Natural killer cell treated with Interleukin-12 subunit alpha and Interleukin-12 subunit beta and Interleukin-15 and Interleukin-18, amount 100 ng/mL, for 72 hours (primary cell): Measurements from ENCODE around the gene TFF3. TPM values are rescaled to one million over a fixed set of nuclear protein-coding genes. Genes with fewer than 3 reads are reported as not detected.
"Not testable (repeated sequence)": the region's sequence is repeated elsewhere in the genome, so short reads cannot be mapped to it uniquely, and the experiment has no call there.

ENCODE experiments used
- ATAC-seq, 2 donors: fragments of 150-1000 bp; cut with Tn5 transposase in 1 of 2; sonication (Bioruptor Pico), chemical (Tn5 transposase) in 1 of 2; 2 replicates each; pipeline ENCODE4 v1.10.0; 2021
- DNase-seq: peaks from one replicate; pipeline ENCODE4 v3.0.0; 2022; ENCODE audit warnings: low spot score
- H3K27ac Mint-ChIP-seq, 2 donors: 1 replicate in 1 of 2; 2 replicates in 1 of 2; pipeline ENCODE4 v1.8.0; 2022; ENCODE audit warnings: mixed read lengths in 2 of 2, mild to moderate bottlenecking in 1 of 2, moderate library complexity in 1 of 2
- H3K27me3 Mint-ChIP-seq, 2 donors: 1 replicate in 1 of 2; 2 replicates in 1 of 2; pipeline ENCODE4 v1.8.0; 2022; ENCODE audit warnings: mixed read lengths in 2 of 2
- H3K36me3 Mint-ChIP-seq: one replicate; pipeline ENCODE4 v1.8.0; 2022; ENCODE audit warnings: mixed read lengths
- H3K4me1 Mint-ChIP-seq, 2 donors: 1 replicate in 1 of 2; 2 replicates in 1 of 2; pipeline ENCODE4 v1.8.0; 2022; ENCODE audit warnings: low read depth in 2 of 2, mixed read lengths in 2 of 2, mild to moderate bottlenecking in 1 of 2
- H3K4me3 Mint-ChIP-seq: one replicate; pipeline ENCODE4 v1.8.0; 2022; ENCODE audit warnings: mixed read lengths
- H3K9me3 Mint-ChIP-seq: 2 replicates; pipeline ENCODE4 v1.8.0; 2022; ENCODE audit warnings: mixed read lengths
- total RNA-seq, 2 donors: library from RNA; stranded (reverse); gene quantifications; one replicate each; pipeline ENCODE4 v1.2.3, GENCODE V29; 2022

Gene TFF3
- total RNA-seq, 2 donors from 2014 or later, result not detected

DNA sequence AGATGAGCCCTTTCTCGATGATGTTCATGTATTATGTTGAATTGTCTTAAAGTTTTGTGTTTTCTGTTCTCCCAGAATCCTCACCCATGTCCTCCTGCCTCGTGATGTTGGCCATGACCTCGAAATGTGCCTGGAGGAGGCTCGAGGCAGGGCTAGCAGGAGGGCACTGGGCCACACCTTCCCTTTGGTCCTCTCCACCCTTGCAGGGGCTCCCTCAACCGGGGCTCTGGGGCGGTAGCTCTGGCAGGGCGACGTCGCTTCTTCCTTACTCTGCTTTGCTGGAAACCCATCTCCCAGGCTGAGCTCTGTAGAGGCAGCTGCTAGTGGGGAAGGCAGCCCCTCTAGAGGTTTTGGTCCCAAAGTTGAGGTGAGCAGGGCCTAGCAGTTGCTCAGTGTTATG lies 14.3 kb downstream of the TFF3 start:
- Mint-ChIP-seq H3K36me3 (no peaks in the 10 kb centered on the region), H3K9me3 (no peaks in the 10 kb centered on the region), H3K4me3 (no peak overlapping the region), H3K4me1 (peaks cover 0 to 3% of the 10 kb centered on the region in 2 donors), H3K27me3 (peaks cover 0 to 4% of the 10 kb centered on the region in 2 donors), H3K27ac (no peak overlapping the region)
- ATAC-seq, result no peak
- no peak for DNase-seq

DNA sequence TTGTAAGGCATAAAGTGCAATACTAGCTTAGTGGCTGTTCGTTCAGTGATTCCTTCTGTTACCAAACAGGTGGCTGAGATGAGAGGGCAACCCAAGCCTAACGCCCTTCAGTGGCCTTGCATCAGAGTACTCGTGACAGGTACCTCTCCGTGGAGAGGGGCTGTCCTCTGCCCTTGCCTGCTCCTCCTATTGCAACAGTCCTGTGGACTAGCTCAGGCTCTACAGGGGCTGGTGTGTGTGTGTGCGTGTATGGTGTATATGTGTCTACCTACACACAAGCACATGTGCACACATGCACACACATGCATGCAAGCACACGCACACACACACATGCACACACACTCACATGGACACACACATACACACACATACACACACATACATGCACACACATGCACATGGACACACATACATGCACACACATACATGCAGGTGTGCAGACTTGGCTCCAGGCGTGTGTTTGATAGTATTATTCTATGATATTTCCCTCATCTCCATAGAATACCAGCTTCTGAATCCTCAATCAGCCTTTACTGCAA lies 15.1 kb downstream of the TFF3 start:
- peaks cover 0 to 3% of the 10 kb centered on the region in 2 donors for H3K4me1 Mint-ChIP-seq
- no peak for ATAC-seq
- no peaks in the 10 kb centered on the region for H3K36me3 Mint-ChIP-seq
- H3K9me3 Mint-ChIP-seq, result no peaks in the 10 kb centered on the region
- DNase-seq, result no peak
- H3K4me3 Mint-ChIP-seq, result no peak overlapping the region
- H3K27me3 Mint-ChIP-seq, result peaks cover 0 to 4% of the 10 kb centered on the region in 2 donors
- H3K27ac Mint-ChIP-seq, result no peak overlapping the region

GRCh38 chr21:42299324-42300044 lies 15.7 kb downstream of the TFF3 start:
- Mint-ChIP-seq H3K27me3 (peaks cover 0 to 6% of the 10 kb centered on the region in 2 donors), H3K4me1 (peaks cover 0 to 3% of the 10 kb centered on the region in 2 donors), H3K4me3 (no peak overlapping the region), H3K27ac (no peak overlapping the region), H3K36me3 (no peaks in the 10 kb centered on the region), H3K9me3 (no peaks in the 10 kb centered on the region)
- ATAC-seq (peak in 1 of 2 donors; percentile 36), DNase-seq (no peak)

DNA sequence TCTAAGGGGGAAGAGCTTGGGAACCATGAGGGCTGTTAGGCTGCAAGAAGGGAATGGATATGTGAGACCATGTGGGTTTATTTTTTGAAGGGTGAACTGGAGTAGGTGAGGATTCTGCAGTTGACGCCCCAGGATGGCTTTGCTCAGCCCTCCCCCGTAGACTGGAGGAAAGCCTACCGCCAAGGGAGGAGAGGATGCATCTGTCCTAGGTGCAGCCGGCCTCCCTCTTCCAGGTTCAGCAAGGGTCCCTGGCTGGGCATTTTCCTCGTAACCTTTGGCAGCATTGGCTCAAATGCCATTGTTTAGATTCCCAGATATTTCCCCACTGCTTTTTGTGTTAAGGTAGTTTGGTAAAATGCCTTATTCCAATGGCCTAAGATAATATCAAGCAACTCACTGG lies 16.6 kb downstream of the TFF3 start:
- Mint-ChIP-seq H3K27me3 (peaks cover 0 to 2% of the 10 kb centered on the region in 2 donors), H3K36me3 (no peaks in the 10 kb centered on the region), H3K27ac (no peak overlapping the region), H3K4me3 (no peak overlapping the region), H3K4me1 (peaks cover 0 to 3% of the 10 kb centered on the region in 2 donors), H3K9me3 (no peaks in the 10 kb centered on the region)
- DNase-seq (no peak), ATAC-seq (no peak)

DNA sequence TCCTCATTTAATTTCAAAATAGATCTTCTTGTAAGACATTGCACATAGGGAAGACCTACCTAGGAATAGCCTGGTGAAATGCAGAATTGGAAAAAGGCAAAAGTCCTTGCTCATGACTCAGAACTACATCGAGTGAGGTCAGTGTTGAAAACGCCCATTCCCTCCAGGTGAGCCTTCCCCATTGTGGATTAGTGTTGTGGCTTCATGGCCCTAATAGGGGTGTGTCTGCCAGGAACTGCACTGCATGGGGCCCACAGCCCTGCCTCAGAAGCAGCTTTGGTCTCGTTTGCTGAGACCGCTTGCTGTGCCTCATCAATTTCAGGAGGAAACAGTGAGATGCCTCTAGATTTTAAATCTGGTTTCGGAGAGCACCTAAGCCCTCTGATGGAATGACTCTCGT lies 17.0 kb downstream of the TFF3 start:
- Mint-ChIP-seq H3K27me3 (peaks cover 0 to 2% of the 10 kb centered on the region in 2 donors), H3K4me3 (no peak overlapping the region), H3K4me1 (peaks cover 0 to 3% of the 10 kb centered on the region in 2 donors), H3K9me3 (no peaks in the 10 kb centered on the region), H3K27ac (no peak overlapping the region), H3K36me3 (no peaks in the 10 kb centered on the region)
- ATAC-seq (no peak), DNase-seq (no peak)

DNA sequence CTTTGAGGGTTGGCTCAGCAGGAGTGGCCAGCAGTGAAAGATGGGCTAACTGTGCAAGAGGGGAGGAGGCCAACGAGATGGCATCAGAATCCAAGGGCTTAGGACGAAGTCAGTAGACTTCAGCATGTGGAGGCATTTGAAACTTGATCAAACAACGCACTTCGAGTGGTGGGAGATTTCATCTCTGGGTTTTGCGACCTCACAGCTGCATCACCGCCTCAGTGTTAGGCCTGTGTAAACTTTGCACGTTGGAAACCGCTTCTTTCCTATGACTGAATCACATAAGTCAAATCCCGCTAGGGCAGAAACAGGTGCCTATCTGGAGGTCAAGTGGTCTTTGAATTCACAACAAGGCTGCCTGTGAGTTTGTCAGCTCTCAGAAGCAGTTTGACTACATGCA lies 17.8 kb downstream of the TFF3 start:
- Mint-ChIP-seq H3K9me3 (no peaks in the 10 kb centered on the region), H3K27ac (no peak overlapping the region), H3K36me3 (no peaks in the 10 kb centered on the region), H3K4me3 (no peak overlapping the region), H3K27me3 (peaks cover 0 to 2% of the 10 kb centered on the region in 2 donors), H3K4me1 (peaks cover 0 to 3% of the 10 kb centered on the region in 2 donors)
- ATAC-seq (no peak), DNase-seq (no peak)

GRCh38 chr21:42296501-42296900 lies 18.7 kb downstream of the TFF3 start:
- Mint-ChIP-seq H3K27ac (no peak overlapping the region), H3K36me3 (no peaks in the 10 kb centered on the region), H3K27me3 (peaks cover 0 to 2% of the 10 kb centered on the region in 2 donors), H3K4me1 (peaks cover 0 to 3% of the 10 kb centered on the region in 2 donors), H3K4me3 (no peak overlapping the region), H3K9me3 (no peaks in the 10 kb centered on the region)
- DNase-seq (no peak), ATAC-seq (no peak)

- no peaks in the 10 kb centered on the region for H3K9me3 Mint-ChIP-seq
These were observed 19.4 kb downstream of the TFF3 start for GRCh38 chr21:42295845-42296244.

DNA sequence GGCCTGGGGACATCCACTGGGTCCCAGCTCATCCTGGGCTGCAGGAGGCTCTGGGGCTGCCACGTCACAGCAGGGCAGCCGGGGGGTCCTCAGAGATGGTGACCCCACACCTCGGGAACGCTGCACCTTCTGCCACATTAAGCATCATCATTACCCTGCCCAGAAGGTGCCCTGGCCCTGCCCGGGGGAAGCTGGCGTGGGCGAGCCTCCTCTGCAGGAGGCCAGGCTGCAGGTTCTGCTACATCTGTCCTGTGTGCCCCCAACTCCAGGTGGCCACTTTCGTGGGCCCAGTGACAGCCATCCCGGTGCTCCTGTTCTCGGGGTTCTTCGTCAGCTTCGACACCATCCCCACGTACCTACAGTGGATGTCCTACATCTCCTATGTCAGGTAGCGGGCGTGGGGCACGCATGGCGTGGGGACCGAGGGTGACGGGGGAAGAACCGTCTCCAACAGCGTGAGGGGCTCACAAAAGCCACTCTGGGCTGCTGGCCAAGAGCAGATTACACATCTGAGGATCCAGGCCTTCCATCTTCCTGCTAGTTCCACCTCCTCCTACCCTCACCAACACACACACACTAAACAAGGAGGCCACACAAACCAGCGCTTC lies 20.8 kb downstream of the TFF3 start:
- Mint-ChIP-seq H3K27ac (no peak overlapping the region), H3K36me3 (no peaks in the 10 kb centered on the region), H3K27me3 (peaks cover 0 to 2% of the 10 kb centered on the region in 2 donors), H3K4me1 (no peaks in the 10 kb centered on the region), H3K9me3 (no peaks in the 10 kb centered on the region), H3K4me3 (no peak overlapping the region)
- ATAC-seq, result no peak
- DNase-seq, result no peak

More at GRCh38 chr21:42295845-42296244, 19.4 kb downstream of the TFF3 start:
- no peaks in the 10 kb centered on the region for H3K36me3 Mint-ChIP-seq
- DNase-seq, result no peak
- H3K27me3 Mint-ChIP-seq, result peaks cover 0 to 2% of the 10 kb centered on the region in 2 donors
- peaks cover 0 to 3% of the 10 kb centered on the region in 2 donors for H3K4me1 Mint-ChIP-seq
- H3K27ac Mint-ChIP-seq, result no peak overlapping the region
- no peak for ATAC-seq
- H3K4me3 Mint-ChIP-seq, result no peak overlapping the region

GRCh38 chr21:42293649-42294272 lies 21.4 kb downstream of the TFF3 start:
- H3K4me1 Mint-ChIP-seq, result no peaks in the 10 kb centered on the region
- H3K27ac Mint-ChIP-seq, result no peak overlapping the region
- no peaks in the 10 kb centered on the region for H3K9me3 Mint-ChIP-seq
- H3K27me3 Mint-ChIP-seq, result peaks cover 0 to 2% of the 10 kb centered on the region in 2 donors
- H3K4me3 Mint-ChIP-seq, result no peak overlapping the region
- no peak for DNase-seq
- no peak for ATAC-seq
- no peaks in the 10 kb centered on the region for H3K36me3 Mint-ChIP-seq

- not testable (repeated sequence) for DNase-seq, H3K36me3 Mint-ChIP-seq, ATAC-seq, H3K4me1 Mint-ChIP-seq, H3K4me3 Mint-ChIP-seq, H3K9me3 Mint-ChIP-seq, H3K27ac Mint-ChIP-seq, H3K27me3 Mint-ChIP-seq
These were observed 22.6 kb downstream of the TFF3 start for GRCh38 chr21:42292563-42293142.

- H3K27me3 Mint-ChIP-seq, result peaks cover 0 to 2% of the 10 kb centered on the region in 2 donors
- no peak overlapping the region for H3K4me3 Mint-ChIP-seq
- no peak for DNase-seq
- no peaks in the 10 kb centered on the region for H3K9me3 Mint-ChIP-seq
- ATAC-seq, result peak; percentile 12 to 36
- H3K36me3 Mint-ChIP-seq, result no peaks in the 10 kb centered on the region
- H3K27ac Mint-ChIP-seq, result no peak overlapping the region
- peaks cover 0 to 1% of the 10 kb centered on the region in 2 donors for H3K4me1 Mint-ChIP-seq
These were observed 23.3 kb downstream of the TFF3 start for GRCh38 chr21:42291751-42292562.
